ENCODE results near the gene PARD3B. TPM values are rescaled to one million over a fixed set of nuclear protein-coding genes. Genes with fewer than 3 reads are reported as not detected.

PARD3B gene
- total and polyA plus RNA-seq, 8 donors, result 1.8 to 42.6 (median 15.1) TPM

DNA sequence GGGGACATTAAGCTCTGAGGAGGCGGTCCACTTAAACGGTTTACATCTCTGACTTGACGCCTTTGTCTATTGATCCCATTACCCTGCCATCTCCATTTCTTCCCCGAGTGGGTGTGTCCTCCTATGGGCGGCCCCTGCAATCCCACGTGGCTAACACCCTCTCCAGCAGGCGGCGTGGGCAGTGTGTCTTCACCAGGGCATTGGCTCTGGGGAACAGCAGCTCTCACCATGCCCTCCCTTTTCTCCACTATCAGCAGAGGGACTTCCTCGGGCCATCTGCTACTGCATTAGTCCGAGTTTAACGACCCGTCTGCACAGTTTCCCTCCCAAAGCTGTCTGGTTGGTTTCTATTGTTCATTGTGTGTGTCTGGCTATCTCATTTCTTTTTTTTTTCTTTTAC lies 625.1 kb downstream of the PARD3B start:
- H3K27ac ChIP-seq, result no peak overlapping the region
- DNase-seq, result no peak
- intact Hi-C loops (cut with DNase I; ENCODE audit: low total_unique reads), result no loop called here
- peaks cover 0 to 4% (median 0%) of the 10 kb centered on the region in 4 donors for H3K4me1 ChIP-seq
- no peaks in the 10 kb centered on the region for H3K9me3 ChIP-seq
- H3K4me3 ChIP-seq, result no peak overlapping the region
- H3K27me3 ChIP-seq, result no peaks in the 10 kb centered on the region
- TF ChIP-seq, protein P1, sequence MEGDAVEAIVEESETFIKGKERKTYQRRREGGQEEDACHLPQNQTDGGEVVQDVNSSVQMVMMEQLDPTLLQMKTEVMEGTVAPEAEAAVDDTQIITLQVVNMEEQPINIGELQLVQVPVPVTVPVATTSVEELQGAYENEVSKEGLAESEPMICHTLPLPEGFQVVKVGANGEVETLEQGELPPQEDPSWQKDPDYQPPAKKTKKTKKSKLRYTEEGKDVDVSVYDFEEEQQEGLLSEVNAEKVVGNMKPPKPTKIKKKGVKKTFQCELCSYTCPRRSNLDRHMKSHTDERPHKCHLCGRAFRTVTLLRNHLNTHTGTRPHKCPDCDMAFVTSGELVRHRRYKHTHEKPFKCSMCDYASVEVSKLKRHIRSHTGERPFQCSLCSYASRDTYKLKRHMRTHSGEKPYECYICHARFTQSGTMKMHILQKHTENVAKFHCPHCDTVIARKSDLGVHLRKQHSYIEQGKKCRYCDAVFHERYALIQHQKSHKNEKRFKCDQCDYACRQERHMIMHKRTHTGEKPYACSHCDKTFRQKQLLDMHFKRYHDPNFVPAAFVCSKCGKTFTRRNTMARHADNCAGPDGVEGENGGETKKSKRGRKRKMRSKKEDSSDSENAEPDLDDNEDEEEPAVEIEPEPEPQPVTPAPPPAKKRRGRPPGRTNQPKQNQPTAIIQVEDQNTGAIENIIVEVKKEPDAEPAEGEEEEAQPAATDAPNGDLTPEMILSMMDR (IDR thresholded peaks at IDR 0.05), result no peak
- TF ChIP-seq POLR2AphosphoS5 (IDR thresholded peaks at IDR 0.05), result no peak
- no peak for TF ChIP-seq EP300 (IDR thresholded peaks at IDR 0.05)
- TF ChIP-seq POLR2A (IDR thresholded peaks at IDR 0.05), result no peak
- peaks cover 0 to 3% (median 0%) of the 10 kb centered on the region in 4 donors for H3K36me3 ChIP-seq
- WGBS, 5 donors, result 71 to 90% (median 83%) methylated on average over 12 of the region's 12 CpGs

DNA sequence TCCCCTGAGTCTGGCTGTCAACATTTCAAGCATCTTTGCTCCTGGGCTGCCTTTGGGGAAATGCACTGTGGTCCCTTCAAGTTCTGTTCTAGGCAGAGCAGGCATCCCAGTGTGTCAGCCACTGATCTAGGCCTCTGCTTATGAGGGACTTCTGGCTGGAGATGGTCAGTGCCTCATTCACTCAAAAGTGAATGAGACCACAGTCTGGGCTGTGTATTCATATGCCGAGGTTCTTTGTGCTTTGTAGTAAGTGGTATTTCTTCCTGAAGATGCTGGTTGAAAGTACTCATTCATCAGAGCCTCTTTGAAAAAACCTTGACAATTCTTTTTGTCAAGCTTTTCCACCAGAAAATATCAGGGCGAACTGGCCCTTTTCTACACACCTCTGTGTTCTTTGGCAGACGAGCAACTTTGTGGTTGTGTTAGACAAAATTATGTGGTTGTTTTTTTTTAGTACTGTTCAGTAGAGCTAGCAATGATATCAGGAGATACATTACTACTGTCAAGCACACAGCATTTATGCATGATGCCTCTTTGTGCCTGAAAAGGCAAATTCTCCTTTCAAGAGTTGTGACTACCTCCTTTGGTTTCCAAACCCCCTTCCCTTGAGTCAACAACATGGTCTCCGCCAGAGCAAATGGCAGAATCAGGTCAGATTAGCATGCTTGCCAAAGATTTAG lies 626.1 kb downstream of the PARD3B start:
- no peak overlapping the region for H3K27ac ChIP-seq
- H3K9me3 ChIP-seq, result no peaks in the 10 kb centered on the region
- no peak overlapping the region for H3K4me3 ChIP-seq
- peaks cover 0 to 6% (median 0%) of the 10 kb centered on the region in 4 donors for H3K4me1 ChIP-seq
- WGBS, 5 donors, result 32 to 83% (median 70%) methylated on average over 4 of the region's 4 CpGs
- intact Hi-C loops (cut with DNase I; ENCODE audit: low total_unique reads), result no loop called here
- peaks cover 0 to 3% (median 0%) of the 10 kb centered on the region in 4 donors for H3K36me3 ChIP-seq
- H3K27me3 ChIP-seq, result no peaks in the 10 kb centered on the region
- DNase-seq, result no peak
- TF ChIP-seq, protein P1 (IDR thresholded peaks at IDR 0.05), result no peak
- TF ChIP-seq POLR2AphosphoS5 (IDR thresholded peaks at IDR 0.05) (no peak), EP300 (IDR thresholded peaks at IDR 0.05) (no peak), POLR2A (IDR thresholded peaks at IDR 0.05) (no peak)

DNA sequence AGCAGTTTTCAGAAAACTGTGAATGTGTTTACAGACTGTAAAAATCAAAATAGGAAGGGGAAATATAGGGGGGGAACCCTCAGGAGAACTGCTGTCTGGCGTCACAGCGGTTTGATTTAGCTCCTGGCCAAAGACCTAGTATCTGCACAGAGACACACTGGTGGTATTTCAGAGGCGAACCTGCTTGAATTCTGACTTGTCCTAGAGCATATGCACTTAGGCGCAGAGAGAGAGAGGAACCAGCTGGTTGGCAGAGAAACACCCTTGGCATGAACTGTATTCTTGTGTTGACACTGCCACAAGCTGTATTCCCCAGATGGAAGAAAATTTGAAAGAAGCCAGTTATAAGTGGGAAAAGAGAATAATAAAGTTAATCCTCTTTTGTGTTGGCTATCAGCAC lies 630.6 kb downstream of the PARD3B start:
- Histone ChIP-seq H3K27ac (no peak overlapping the region), H3K4me1 (peaks cover 0 to 6% (median 0%) of the 10 kb centered on the region in 4 donors), H3K27me3 (no peaks in the 10 kb centered on the region), H3K9me3 (no peaks in the 10 kb centered on the region), H3K36me3 (peaks cover 0 to 3% (median 0%) of the 10 kb centered on the region in 4 donors), H3K4me3 (no peak overlapping the region)
- 57 to 76% (median 74%) methylated on average over 4 of the region's 4 CpGs for WGBS, 5 donors
- intact Hi-C loops (cut with DNase I; ENCODE audit: low total_unique reads), result no loop called here
- TF ChIP-seq POLR2AphosphoS5 (IDR thresholded peaks at IDR 0.05) (no peak), EP300 (IDR thresholded peaks at IDR 0.05) (no peak), POLR2A (IDR thresholded peaks at IDR 0.05) (no peak)
- TF ChIP-seq, protein P1 (IDR thresholded peaks at IDR 0.05), result no peak
- DNase-seq, result peak in 1 of 2 donors; percentile 16

DNA sequence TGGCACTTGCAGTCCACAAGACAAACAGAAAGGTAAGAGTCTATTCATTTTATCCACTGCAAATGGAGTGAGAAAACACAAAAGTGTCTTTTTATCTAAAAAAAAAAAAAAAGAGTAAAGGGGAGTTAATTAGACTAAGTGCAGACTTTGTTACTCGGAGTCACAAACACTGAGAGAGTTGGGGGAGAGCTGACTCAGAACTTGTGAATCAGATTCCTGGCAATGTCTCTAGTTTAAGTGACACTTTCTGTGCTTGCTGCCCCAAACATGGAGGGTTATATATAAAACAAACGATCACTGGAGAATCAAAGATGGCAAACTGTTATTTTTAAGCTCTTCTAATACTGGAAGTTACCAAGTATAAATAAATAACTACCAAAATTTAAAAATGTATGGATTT lies 631.3 kb downstream of the PARD3B start:
- no peak for TF ChIP-seq EP300 (IDR thresholded peaks at IDR 0.05)
- no peak for TF ChIP-seq POLR2A (IDR thresholded peaks at IDR 0.05)
- TF ChIP-seq, protein P1 (IDR thresholded peaks at IDR 0.05), result no peak
- no peak for TF ChIP-seq POLR2AphosphoS5 (IDR thresholded peaks at IDR 0.05)
- DNase-seq, result no peak
- 67 to 84% (median 78%) methylated on average over 2 of the region's 2 CpGs for WGBS, 5 donors
- peaks cover 0 to 3% (median 0%) of the 10 kb centered on the region in 4 donors for H3K36me3 ChIP-seq
- intact Hi-C loops (cut with DNase I; ENCODE audit: low total_unique reads), result no loop called here
- no peaks in the 10 kb centered on the region for H3K9me3 ChIP-seq
- peaks cover 0 to 6% (median 0%) of the 10 kb centered on the region in 4 donors for H3K4me1 ChIP-seq
- H3K27me3 ChIP-seq, result no peaks in the 10 kb centered on the region
- no peak overlapping the region for H3K4me3 ChIP-seq
- H3K27ac ChIP-seq, result no peak overlapping the region

All from stomach (tissue), 9 donors.